GM12878 (cell line): Measurements from ENCODE around the gene B4GALT1. TPM values are rescaled to one million over a fixed set of nuclear protein-coding genes. Genes with fewer than 3 reads are reported as not detected.

ENCODE experiments used
- BHLHE40 ChIP-seq, 2 experiments: fragments of 450-650 bp in 1 of 2; IDR thresholded peaks; 2 replicates each; pipeline ENCODE4 v1.6.1; 2011 to 2017; ENCODE audit warnings: low read depth in 2 of 2, borderline replicate concordance in 1 of 2, improper control_type of control experiment in 1 of 2, low read length in 1 of 2, mild to moderate bottlenecking in 1 of 2
- FOXK2 ChIP-seq: fragments of 450-650 bp; IDR thresholded peaks from 2 replicates; pipeline ENCODE4 v1.6.1; 2017; ENCODE audit warnings: mild to moderate bottlenecking, moderate library complexity
- JUNB ChIP-seq: IDR thresholded peaks from 2 replicates; pipeline ENCODE4 v1.6.1; 2016; ENCODE audit warnings: antibody characterized with exemption, mild to moderate bottlenecking
- MYB ChIP-seq: fragments of 150-350 bp; IDR thresholded peaks from 2 replicates; pipeline ENCODE4 v1.6.1; 2014; ENCODE audit warnings: mild to moderate bottlenecking, low read depth, low read length, borderline replicate concordance
- NBN ChIP-seq: fragments of 450-650 bp; IDR thresholded peaks from 2 replicates; pipeline ENCODE4 v1.6.1; 2016
- SMC3 ChIP-seq: IDR thresholded peaks from 2 replicates; pipeline ENCODE4 v1.6.1; 2011; ENCODE audit warnings: low read length, improper control_type of control experiment, borderline replicate concordance
- SREBF1 ChIP-seq: IDR thresholded peaks from 2 replicates; pipeline ENCODE4 v1.6.1; 2012; ENCODE audit warnings: mild to moderate bottlenecking, low read length
- YBX1 ChIP-seq: fragments of 450-650 bp; IDR thresholded peaks from 2 replicates; pipeline ENCODE4 v1.6.1; 2016; ENCODE audit warnings: antibody characterized with exemption
- polyA plus RNA-seq, 11 experiments: library from polyadenylated mRNA; depleted of rRNA in 4 of 11; unstranded in 6 of 11; stranded (reverse) in 5 of 11; fragments of >200 nt; fragmentation: Nextera tagmentation in 4 of 11; fragmentation: Illumina TruSeq in 1 of 11; extraction: Ambion mirVana in 4 of 11; extraction: Trizol in 1 of 11; gene quantifications; 1 replicate in 1 of 11; 2 replicates in 10 of 11; pipeline versions ENCODE4 v1.2.1 to v1.2.3, GENCODE V29; 2011 to 2016; ENCODE audit warnings: inconsistent platforms in 2 of 11, missing spikeins in 2 of 11, low read depth in 1 of 11
- total RNA-seq, 4 experiments: library from RNA; depleted of rRNA in 3 of 4; stranded (reverse); fragments of >200 nt in 3 of 4; fragmentation: Illumina TruSeq in 1 of 4; extraction: Trizol in 1 of 4; gene quantifications; 2 replicates each; pipeline versions ENCODE4 v1.2.1 to v1.2.3, GENCODE V29; 2013 to 2021
- TF ChIP-seq, protein P1 (sequence below): fragments of 450-650 bp; IDR thresholded peaks from 2 replicates; pipeline ENCODE4 v1.6.1; 2018; ENCODE audit warnings: mild to moderate bottlenecking, low read depth, moderate library complexity; ENCODE audit not compliant: partially characterized antibody
- TF ChIP-seq, protein P2 (sequence below): fragments of 450-650 bp; formaldehyde crosslinking; IDR thresholded peaks from 2 replicates; pipeline ENCODE4 v1.4.0; 2022; ENCODE audit warnings: mild to moderate bottlenecking, moderate library complexity
- TF ChIP-seq, protein P3 (sequence below): IDR thresholded peaks from 2 replicates; pipeline ENCODE4 v1.6.1; 2012; ENCODE audit warnings: low read depth, low read length, improper control_type of control experiment
- TF ChIP-seq, protein P4 (sequence below): fragments of 450-650 bp; IDR thresholded peaks from 2 replicates; pipeline ENCODE4 v1.6.1; 2014; ENCODE audit warnings: mild to moderate bottlenecking
- TF ChIP-seq, protein P5 (sequence below): fragments of 450-650 bp; IDR thresholded peaks from 2 replicates; pipeline ENCODE4 v1.6.1; 2016; ENCODE audit warnings: mild to moderate bottlenecking, moderate library complexity, borderline replicate concordance
- TF ChIP-seq, protein P6 (sequence below): IDR thresholded peaks from 2 replicates; pipeline ENCODE4 v1.6.1; 2011; ENCODE audit warnings: mild to moderate bottlenecking, low read depth, low read length, moderate library complexity; ENCODE audit not compliant: insufficient replicate concordance

B4GALT1 gene
- total and polyA plus RNA-seq, 10 of the 15 experiments (the other 5 are each of a cell fraction or from before 2014, with no cell fraction given) = 12.7 to 79.0 (median 41.0) TPM

DNA sequence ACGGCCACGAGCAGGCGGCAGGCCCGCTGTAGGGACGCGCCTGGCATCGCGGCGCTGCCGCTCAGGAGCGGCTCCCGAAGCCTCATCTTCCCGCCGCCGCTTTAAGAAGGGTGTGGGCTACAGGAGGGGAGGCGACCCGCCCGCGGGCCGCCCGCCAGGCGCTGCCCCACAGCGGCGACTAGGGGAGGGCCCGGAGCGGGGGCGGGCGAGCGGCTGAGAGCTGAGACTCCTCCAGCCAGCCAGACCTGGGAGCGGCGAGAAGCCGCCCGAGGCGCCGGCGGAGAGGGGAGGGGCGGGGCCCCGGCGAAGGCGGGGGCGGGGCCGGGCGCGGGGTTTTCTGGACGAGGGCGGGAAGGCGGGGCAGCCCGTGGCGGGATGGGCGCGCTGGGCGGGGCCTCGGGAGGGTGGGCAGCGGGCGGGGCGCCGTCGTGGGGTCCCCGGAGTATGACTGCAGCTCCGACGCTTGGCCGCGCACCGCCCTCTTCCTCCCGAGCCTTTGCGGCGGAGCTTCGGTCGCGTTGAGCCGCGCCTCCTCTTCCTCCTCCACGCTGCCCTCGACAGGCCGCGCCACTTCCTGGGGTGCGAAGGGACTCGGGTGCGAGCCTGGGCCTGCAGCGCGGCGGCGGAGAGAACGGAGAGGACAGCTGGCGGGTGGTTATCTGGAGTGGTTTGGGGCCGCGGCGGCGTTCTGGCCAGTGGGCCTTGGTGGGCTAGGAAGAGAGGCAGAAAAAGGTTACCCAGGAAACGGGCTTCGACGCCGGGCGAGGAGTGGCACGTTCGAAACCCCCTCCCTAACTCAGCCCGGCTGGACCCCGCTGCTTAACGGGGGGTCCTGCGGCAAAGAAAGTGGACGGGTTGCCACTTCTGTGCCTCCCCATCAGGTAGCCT is at the start of gene B4GALT1 (continued):
- TF ChIP-seq, protein P1, sequence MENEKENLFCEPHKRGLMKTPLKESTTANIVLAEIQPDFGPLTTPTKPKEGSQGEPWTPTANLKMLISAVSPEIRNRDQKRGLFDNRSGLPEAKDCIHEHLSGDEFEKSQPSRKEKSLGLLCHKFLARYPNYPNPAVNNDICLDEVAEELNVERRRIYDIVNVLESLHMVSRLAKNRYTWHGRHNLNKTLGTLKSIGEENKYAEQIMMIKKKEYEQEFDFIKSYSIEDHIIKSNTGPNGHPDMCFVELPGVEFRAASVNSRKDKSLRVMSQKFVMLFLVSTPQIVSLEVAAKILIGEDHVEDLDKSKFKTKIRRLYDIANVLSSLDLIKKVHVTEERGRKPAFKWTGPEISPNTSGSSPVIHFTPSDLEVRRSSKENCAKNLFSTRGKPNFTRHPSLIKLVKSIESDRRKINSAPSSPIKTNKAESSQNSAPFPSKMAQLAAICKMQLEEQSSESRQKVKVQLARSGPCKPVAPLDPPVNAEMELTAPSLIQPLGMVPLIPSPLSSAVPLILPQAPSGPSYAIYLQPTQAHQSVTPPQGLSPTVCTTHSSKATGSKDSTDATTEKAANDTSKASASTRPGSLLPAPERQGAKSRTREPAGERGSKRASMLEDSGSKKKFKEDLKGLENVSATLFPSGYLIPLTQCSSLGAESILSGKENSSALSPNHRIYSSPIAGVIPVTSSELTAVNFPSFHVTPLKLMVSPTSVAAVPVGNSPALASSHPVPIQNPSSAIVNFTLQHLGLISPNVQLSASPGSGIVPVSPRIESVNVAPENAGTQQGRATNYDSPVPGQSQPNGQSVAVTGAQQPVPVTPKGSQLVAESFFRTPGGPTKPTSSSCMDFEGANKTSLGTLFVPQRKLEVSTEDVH = no peak
- TF ChIP-seq SMC3 (peak; percentile 4; the same call in 1 of the 2 replicates), NBN (peak; percentile 61), BHLHE40 (IDR thresholded peaks at IDR 0.05; ENCODE audit: borderline replicate concordance in 1 of 2, low read depth in 2 of 2, low read length in 1 of 2) (peak in 1 of 2 experiments; percentile 47; a peak in 2 of 4 replicates), JUNB (no peak), SREBF1 (no peak), YBX1 (no peak), FOXK2 (no peak), MYB (no peak)
- TF ChIP-seq, protein P2, sequence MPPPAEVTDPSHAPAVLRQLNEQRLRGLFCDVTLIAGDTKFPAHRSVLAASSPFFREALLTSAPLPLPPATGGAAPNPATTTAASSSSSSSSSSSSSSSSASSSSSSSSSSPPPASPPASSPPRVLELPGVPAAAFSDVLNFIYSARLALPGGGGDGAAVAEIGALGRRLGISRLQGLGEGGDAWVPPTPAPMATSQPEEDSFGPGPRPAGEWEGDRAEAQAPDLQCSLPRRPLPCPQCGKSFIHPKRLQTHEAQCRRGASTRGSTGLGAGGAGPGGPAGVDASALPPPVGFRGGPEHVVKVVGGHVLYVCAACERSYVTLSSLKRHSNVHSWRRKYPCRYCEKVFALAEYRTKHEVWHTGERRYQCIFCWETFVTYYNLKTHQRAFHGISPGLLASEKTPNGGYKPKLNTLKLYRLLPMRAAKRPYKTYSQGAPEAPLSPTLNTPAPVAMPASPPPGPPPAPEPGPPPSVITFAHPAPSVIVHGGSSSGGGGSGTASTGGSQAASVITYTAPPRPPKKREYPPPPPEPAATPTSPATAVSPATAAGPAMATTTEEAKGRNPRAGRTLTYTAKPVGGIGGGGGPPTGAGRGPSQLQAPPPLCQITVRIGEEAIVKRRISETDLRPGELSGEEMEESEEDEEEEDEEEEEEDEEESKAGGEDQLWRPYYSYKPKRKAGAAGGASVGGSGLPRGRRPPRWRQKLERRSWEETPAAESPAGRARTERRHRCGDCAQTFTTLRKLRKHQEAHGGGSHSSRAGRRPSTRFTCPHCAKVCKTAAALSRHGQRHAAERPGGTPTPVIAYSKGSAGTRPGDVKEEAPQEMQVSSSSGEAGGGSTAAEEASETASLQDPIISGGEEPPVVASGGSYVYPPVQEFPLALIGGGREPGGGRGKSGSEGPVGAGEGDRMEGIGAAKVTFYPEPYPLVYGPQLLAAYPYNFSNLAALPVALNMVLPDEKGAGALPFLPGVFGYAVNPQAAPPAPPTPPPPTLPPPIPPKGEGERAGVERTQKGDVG (CRISPR knock-in tag) = no peak
- TF ChIP-seq, protein P3, sequence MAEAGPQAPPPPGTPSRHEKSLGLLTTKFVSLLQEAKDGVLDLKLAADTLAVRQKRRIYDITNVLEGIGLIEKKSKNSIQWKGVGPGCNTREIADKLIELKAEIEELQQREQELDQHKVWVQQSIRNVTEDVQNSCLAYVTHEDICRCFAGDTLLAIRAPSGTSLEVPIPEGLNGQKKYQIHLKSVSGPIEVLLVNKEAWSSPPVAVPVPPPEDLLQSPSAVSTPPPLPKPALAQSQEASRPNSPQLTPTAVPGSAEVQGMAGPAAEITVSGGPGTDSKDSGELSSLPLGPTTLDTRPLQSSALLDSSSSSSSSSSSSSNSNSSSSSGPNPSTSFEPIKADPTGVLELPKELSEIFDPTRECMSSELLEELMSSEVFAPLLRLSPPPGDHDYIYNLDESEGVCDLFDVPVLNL = no peak
- TF ChIP-seq, protein P4, sequence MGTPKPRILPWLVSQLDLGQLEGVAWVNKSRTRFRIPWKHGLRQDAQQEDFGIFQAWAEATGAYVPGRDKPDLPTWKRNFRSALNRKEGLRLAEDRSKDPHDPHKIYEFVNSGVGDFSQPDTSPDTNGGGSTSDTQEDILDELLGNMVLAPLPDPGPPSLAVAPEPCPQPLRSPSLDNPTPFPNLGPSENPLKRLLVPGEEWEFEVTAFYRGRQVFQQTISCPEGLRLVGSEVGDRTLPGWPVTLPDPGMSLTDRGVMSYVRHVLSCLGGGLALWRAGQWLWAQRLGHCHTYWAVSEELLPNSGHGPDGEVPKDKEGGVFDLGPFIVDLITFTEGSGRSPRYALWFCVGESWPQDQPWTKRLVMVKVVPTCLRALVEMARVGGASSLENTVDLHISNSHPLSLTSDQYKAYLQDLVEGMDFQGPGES = no peak
- TF ChIP-seq, protein P5, sequence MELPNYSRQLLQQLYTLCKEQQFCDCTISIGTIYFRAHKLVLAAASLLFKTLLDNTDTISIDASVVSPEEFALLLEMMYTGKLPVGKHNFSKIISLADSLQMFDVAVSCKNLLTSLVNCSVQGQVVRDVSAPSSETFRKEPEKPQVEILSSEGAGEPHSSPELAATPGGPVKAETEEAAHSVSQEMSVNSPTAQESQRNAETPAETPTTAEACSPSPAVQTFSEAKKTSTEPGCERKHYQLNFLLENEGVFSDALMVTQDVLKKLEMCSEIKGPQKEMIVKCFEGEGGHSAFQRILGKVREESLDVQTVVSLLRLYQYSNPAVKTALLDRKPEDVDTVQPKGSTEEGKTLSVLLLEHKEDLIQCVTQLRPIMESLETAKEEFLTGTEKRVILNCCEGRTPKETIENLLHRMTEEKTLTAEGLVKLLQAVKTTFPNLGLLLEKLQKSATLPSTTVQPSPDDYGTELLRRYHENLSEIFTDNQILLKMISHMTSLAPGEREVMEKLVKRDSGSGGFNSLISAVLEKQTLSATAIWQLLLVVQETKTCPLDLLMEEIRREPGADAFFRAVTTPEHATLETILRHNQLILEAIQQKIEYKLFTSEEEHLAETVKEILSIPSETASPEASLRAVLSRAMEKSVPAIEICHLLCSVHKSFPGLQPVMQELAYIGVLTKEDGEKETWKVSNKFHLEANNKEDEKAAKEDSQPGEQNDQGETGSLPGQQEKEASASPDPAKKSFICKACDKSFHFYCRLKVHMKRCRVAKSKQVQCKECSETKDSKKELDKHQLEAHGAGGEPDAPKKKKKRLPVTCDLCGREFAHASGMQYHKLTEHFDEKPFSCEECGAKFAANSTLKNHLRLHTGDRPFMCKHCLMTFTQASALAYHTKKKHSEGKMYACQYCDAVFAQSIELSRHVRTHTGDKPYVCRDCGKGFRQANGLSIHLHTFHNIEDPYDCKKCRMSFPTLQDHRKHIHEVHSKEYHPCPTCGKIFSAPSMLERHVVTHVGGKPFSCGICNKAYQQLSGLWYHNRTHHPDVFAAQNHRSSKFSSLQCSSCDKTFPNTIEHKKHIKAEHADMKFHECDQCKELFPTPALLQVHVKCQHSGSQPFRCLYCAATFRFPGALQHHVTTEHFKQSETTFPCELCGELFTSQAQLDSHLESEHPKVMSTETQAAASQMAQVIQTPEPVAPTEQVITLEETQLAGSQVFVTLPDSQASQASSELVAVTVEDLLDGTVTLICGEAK = peak; percentile 17; the same call in 1 of the 2 replicates
- TF ChIP-seq, protein P6, sequence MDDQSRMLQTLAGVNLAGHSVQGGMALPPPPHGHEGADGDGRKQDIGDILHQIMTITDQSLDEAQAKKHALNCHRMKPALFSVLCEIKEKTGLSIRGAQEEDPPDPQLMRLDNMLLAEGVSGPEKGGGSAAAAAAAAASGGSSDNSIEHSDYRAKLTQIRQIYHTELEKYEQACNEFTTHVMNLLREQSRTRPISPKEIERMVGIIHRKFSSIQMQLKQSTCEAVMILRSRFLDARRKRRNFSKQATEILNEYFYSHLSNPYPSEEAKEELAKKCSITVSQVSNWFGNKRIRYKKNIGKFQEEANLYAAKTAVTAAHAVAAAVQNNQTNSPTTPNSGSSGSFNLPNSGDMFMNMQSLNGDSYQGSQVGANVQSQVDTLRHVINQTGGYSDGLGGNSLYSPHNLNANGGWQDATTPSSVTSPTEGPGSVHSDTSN = no peak
